Panc1 (cell line): ENCODE data around the gene ZNF30.

Experiments
- POLR2AphosphoS5 ChIP-seq: IDR thresholded peaks from 2 replicates; pipeline ENCODE4 v1.6.1; 2012; ENCODE audit warnings: mild to moderate bottlenecking, low read depth, low read length, moderate library complexity
- REST ChIP-seq, 2 experiments: IDR thresholded peaks; 2 replicates each; pipeline ENCODE4 v1.6.1; 2011 to 2012; ENCODE audit warnings: low read depth in 2 of 2, control low read depth in 1 of 2, low read length in 1 of 2, mild to moderate bottlenecking in 1 of 2, moderate library complexity in 1 of 2; ENCODE audit not compliant: insufficient read depth in 1 of 2
- SIN3A ChIP-seq: IDR thresholded peaks from 2 replicates; pipeline ENCODE4 v1.6.1; 2012; ENCODE audit warnings: low read depth, mild to moderate bottlenecking, low read length, moderate library complexity, borderline replicate concordance; ENCODE audit not compliant: insufficient read depth
- TCF7L2 ChIP-seq: IDR thresholded peaks from 2 replicates; pipeline ENCODE4 v1.6.1; 2011; ENCODE audit warnings: mild to moderate bottlenecking, low read depth, low read length, inconsistent platforms
- TF ChIP-seq, protein P1 (sequence below): fragments of 450-650 bp; IDR thresholded peaks from 2 replicates; pipeline ENCODE4 v1.5.1; 2017; ENCODE audit warnings: mild to moderate bottlenecking

DNA sequence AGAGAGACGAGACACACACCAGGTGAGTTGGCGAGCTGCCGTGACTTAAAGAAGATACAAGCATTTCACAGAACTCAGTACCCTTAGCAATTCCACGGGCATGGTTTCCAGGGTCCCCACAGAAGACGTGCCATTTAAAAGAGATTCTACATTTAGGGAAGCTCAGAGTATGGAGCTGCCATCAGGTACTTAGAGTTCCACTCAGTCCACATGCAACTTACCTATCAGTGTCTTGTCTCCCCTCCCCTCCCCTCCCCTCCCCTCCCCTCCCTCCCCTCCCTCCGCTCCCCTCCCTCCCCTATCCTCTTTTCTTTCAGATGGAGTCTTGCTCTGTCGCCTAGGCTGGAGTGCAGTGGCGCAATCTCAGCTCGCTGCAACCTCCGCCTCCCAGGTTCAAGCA lies 12.2 kb downstream of the ZNF30 start:
- TF ChIP-seq, protein P1, sequence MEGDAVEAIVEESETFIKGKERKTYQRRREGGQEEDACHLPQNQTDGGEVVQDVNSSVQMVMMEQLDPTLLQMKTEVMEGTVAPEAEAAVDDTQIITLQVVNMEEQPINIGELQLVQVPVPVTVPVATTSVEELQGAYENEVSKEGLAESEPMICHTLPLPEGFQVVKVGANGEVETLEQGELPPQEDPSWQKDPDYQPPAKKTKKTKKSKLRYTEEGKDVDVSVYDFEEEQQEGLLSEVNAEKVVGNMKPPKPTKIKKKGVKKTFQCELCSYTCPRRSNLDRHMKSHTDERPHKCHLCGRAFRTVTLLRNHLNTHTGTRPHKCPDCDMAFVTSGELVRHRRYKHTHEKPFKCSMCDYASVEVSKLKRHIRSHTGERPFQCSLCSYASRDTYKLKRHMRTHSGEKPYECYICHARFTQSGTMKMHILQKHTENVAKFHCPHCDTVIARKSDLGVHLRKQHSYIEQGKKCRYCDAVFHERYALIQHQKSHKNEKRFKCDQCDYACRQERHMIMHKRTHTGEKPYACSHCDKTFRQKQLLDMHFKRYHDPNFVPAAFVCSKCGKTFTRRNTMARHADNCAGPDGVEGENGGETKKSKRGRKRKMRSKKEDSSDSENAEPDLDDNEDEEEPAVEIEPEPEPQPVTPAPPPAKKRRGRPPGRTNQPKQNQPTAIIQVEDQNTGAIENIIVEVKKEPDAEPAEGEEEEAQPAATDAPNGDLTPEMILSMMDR, result no peak
- TF ChIP-seq SIN3A (no peak), POLR2AphosphoS5 (no peak), REST (IDR thresholded peaks at IDR 0.05; ENCODE audit: insufficient read depth in 1 of 2, low read depth in 2 of 2, low read length in 1 of 2) (no peak), TCF7L2 (no peak)
